Liver (tissue), 3 donors: ENCODE measurements around the gene CTSF.

ENCODE experiments used
- ATF3 ChIP-seq: IDR thresholded peaks from 2 replicates; pipeline ENCODE4 v1.6.1; 2016; ENCODE audit warnings: antibody characterized with exemption
- CTCF ChIP-seq: fragments of 150-350 bp; IDR thresholded peaks from 2 replicates; pipeline ENCODE4 v1.5.1; 2017; ENCODE audit warnings: improper control_type of control experiment, low read depth, low read length; ENCODE audit not compliant: missing input control
- EGR1 ChIP-seq, 2 donors: IDR thresholded peaks; 2 replicates each; pipeline ENCODE4 v1.6.1; 2016 to 2018; ENCODE audit warnings: antibody characterized with exemption in 2 of 2, low read depth in 2 of 2
- GABPA ChIP-seq, 2 donors: IDR thresholded peaks in 1 of 2; conservative IDR thresholded peaks in 1 of 2; 2 replicates each; pipeline ENCODE4 v1.6.1; 2016; ENCODE audit warnings: antibody characterized with exemption in 2 of 2, mild to moderate bottlenecking in 1 of 2, moderate library complexity in 1 of 2
- HNF4G ChIP-seq: IDR thresholded peaks from 2 replicates; pipeline ENCODE4 v1.6.1; 2016; ENCODE audit warnings: antibody characterized with exemption
- JUND ChIP-seq, 2 donors: IDR thresholded peaks; 2 replicates each; pipeline ENCODE4 v1.6.1; 2016; ENCODE audit warnings: antibody characterized with exemption in 2 of 2
- MAX ChIP-seq: IDR thresholded peaks from 2 replicates; pipeline ENCODE4 v1.6.1; 2016; ENCODE audit warnings: antibody characterized with exemption
- RAD21 ChIP-seq, 2 donors: IDR thresholded peaks; 2 replicates each; pipeline ENCODE4 v1.6.1; 2016; ENCODE audit warnings: antibody characterized with exemption in 2 of 2, mild to moderate bottlenecking in 2 of 2
- REST ChIP-seq: IDR thresholded peaks from 2 replicates; pipeline ENCODE4 v1.6.1; 2016; ENCODE audit warnings: antibody characterized with exemption, mild to moderate bottlenecking
- RXRA ChIP-seq, 2 donors: IDR thresholded peaks; 2 replicates each; pipeline ENCODE4 v1.6.1; 2017 to 2018; ENCODE audit warnings: antibody characterized with exemption in 2 of 2, mild to moderate bottlenecking in 1 of 2
- SP1 ChIP-seq: IDR thresholded peaks from 2 replicates; pipeline ENCODE4 v1.6.1; 2018; ENCODE audit warnings: antibody characterized with exemption, mild to moderate bottlenecking
- TAF1 ChIP-seq: conservative IDR thresholded peaks from 2 replicates; pipeline ENCODE4 v1.6.1; 2016; ENCODE audit warnings: antibody characterized with exemption, mild to moderate bottlenecking
- YY1 ChIP-seq: IDR thresholded peaks from 2 replicates; pipeline ENCODE4 v1.6.1; 2016; ENCODE audit warnings: antibody characterized with exemption, mild to moderate bottlenecking
- ZBTB33 ChIP-seq: IDR thresholded peaks from 2 replicates; pipeline ENCODE4 v1.6.1; 2016; ENCODE audit warnings: antibody characterized with exemption
- donor health status: healthy.
- donor health status: healthy.

GRCh38 chr11:66600631-66601233 lies 32.3 kb upstream of the CTSF start:
- no peak for TF ChIP-seq ATF3
- TF ChIP-seq CTCF = no peak
- TF ChIP-seq SP1 = peak; percentile 45
- peak; percentile 32 to 61 for TF ChIP-seq RXRA (IDR thresholded peaks at IDR 0.05)
- no peak for TF ChIP-seq REST
- peak in 1 of 2 donors; percentile 3 for TF ChIP-seq RAD21 (IDR thresholded peaks at IDR 0.05)
- no peak for TF ChIP-seq EGR1 (IDR thresholded peaks at IDR 0.05; ENCODE audit: low read depth in 2 of 2)
- no peak for TF ChIP-seq GABPA (IDR thresholded peaks at IDR 0.05 in 1 of 2, conservative IDR thresholded peaks at IDR 0.05 in 1 of 2)
- no peak for TF ChIP-seq YY1
- no peak for TF ChIP-seq HNF4G
- peak; percentile 33 for TF ChIP-seq MAX
- peak in 1 of 2 donors; percentile 44 for TF ChIP-seq JUND (IDR thresholded peaks at IDR 0.05)
- no peak for TF ChIP-seq ZBTB33
- no peak for TF ChIP-seq TAF1
